ENCODE measurements around the gene PAK4.
"Not testable (repeated sequence)": the region's sequence is repeated elsewhere in the genome, so short reads cannot be mapped to it uniquely, and the experiment has no call there.

The PAK4 gene

GRCh38 chr19:39128516-39129079 is 3.0 kb downstream of the PAK4 start:
- DNase-seq (ENCODE audit: low read depth in 2 of 3, low spot score in 2 of 3) = no peak

- DNase-seq (ENCODE audit: low read depth in 2 of 3, low spot score in 2 of 3) = no peak
These were observed 3.5 kb downstream of the PAK4 start for GRCh38 chr19:39129116-39129515.

- no peak for DNase-seq (ENCODE audit: low read depth in 2 of 3, low spot score in 2 of 3)
These were observed 5.0 kb downstream of the PAK4 start for GRCh38 chr19:39130337-39131254.

GRCh38 chr19:39131255-39131755 is 5.7 kb downstream of the PAK4 start:
- DNase-seq (ENCODE audit: low read depth in 2 of 3, low spot score in 2 of 3) = no peak

- no peak for DNase-seq (ENCODE audit: low read depth in 2 of 3, low spot score in 2 of 3)
These were observed 6.9 kb downstream of the PAK4 start for GRCh38 chr19:39132344-39132969.

GRCh38 chr19:39133431-39134270 is 8.1 kb downstream of the PAK4 start:
- no peak for DNase-seq (ENCODE audit: low read depth in 2 of 3, low spot score in 2 of 3)

GRCh38 chr19:39135701-39136100 is 10.1 kb downstream of the PAK4 start:
- DNase-seq (ENCODE audit: low read depth in 2 of 3, low spot score in 2 of 3) = no peak

GRCh38 chr19:39136225-39136940 is 10.8 kb downstream of the PAK4 start:
- no peak for DNase-seq (ENCODE audit: low read depth in 2 of 3, low spot score in 2 of 3)

- no peak for DNase-seq (ENCODE audit: low read depth in 2 of 3, low spot score in 2 of 3)
These were observed 11.5 kb downstream of the PAK4 start for GRCh38 chr19:39137131-39137530.

- no peak for DNase-seq (ENCODE audit: low read depth in 2 of 3, low spot score in 2 of 3)
These were observed 12.9 kb downstream of the PAK4 start for GRCh38 chr19:39138221-39139211.

- DNase-seq (ENCODE audit: low read depth in 2 of 3, low spot score in 2 of 3) = no peak
These were observed 13.8 kb downstream of the PAK4 start for GRCh38 chr19:39139305-39139874.

- DNase-seq (ENCODE audit: low read depth in 2 of 3, low spot score in 2 of 3) = no peak
These were observed 14.4 kb downstream of the PAK4 start for GRCh38 chr19:39139971-39140453.

- no peak for DNase-seq (ENCODE audit: low read depth in 2 of 3, low spot score in 2 of 3)
These were observed 15.0 kb downstream of the PAK4 start for GRCh38 chr19:39140594-39140993.

GRCh38 chr19:39141929-39142328 is 16.3 kb downstream of the PAK4 start:
- no peak for DNase-seq (ENCODE audit: low read depth in 2 of 3, low spot score in 2 of 3)

- no peak for DNase-seq (ENCODE audit: low read depth in 2 of 3, low spot score in 2 of 3)
These were observed 17.0 kb downstream of the PAK4 start for GRCh38 chr19:39142630-39143029.

GRCh38 chr19:39143757-39144289 is 18.2 kb downstream of the PAK4 start:
- DNase-seq (ENCODE audit: low read depth in 2 of 3, low spot score in 2 of 3) = not testable (repeated sequence)

- no peak for DNase-seq (ENCODE audit: low read depth in 2 of 3, low spot score in 2 of 3)
These were observed 18.9 kb downstream of the PAK4 start for GRCh38 chr19:39144290-39145071.
